K562 (cell line): ENCODE results near the gene WIPF1. TPM values are rescaled to one million over a fixed set of nuclear protein-coding genes. Genes with fewer than 3 reads are reported as not detected.
A peak's percentile ranks its signal among the peaks of the same experiment; 100 is the strongest.

Source experiments
- BMI1 ChIP-seq: fragments of 150-350 bp; IDR thresholded peaks from 2 replicates; pipeline ENCODE4 v1.6.1; 2014; ENCODE audit warnings: low read length
- BRD4 ChIP-seq: fragments of 200-600 bp; sonication (generic); IDR thresholded peaks from 2 replicates; pipeline ENCODE4 v1.6.1; 2017; ENCODE audit warnings: inconsistent platforms
- CEBPB ChIP-seq: fragments of 450-650 bp; IDR thresholded peaks from 2 replicates; pipeline ENCODE4 v1.6.1; 2016; ENCODE audit warnings: missing genetic modification characterization, missing compliant biosample characterization
- CHD4 ChIP-seq: fragments of 200-600 bp; sonication (generic); IDR thresholded peaks from 3 replicates; pipeline ENCODE4 v1.6.1; 2012; ENCODE audit warnings: low read depth, mild to moderate bottlenecking, mixed read lengths, low read length, inconsistent platforms; ENCODE audit not compliant: insufficient read depth, insufficient replicate concordance, poor library complexity, severe bottlenecking
- DPF2 ChIP-seq: fragments of 450-650 bp; IDR thresholded peaks from 2 replicates; pipeline ENCODE4 v1.6.1; 2016
- E2F8 ChIP-seq: fragments of 450-650 bp; IDR thresholded peaks from 2 replicates; pipeline ENCODE4 v1.7.1; 2018; ENCODE audit warnings: mild to moderate bottlenecking, low read depth; ENCODE audit not compliant: partially characterized antibody
- HIVEP1 ChIP-seq: fragments of 250-450 bp; sonication (Bioruptor Pico); IDR thresholded peaks from 2 replicates; pipeline ENCODE4 v1.4.0; 2020; ENCODE audit warnings: mild to moderate bottlenecking
- HMGXB4 ChIP-seq: sonication (generic); formaldehyde crosslinking; IDR thresholded peaks from 2 replicates; pipeline ENCODE4 v1.8.1; 2023; ENCODE audit warnings: mild to moderate bottlenecking, missing genetic modification reagents
- LCOR ChIP-seq: sonication (generic); formaldehyde crosslinking; IDR thresholded peaks from 2 replicates; pipeline ENCODE4 v1.8.0; 2022; ENCODE audit warnings: mild to moderate bottlenecking, missing genetic modification reagents
- NELFE ChIP-seq: IDR thresholded peaks from 2 replicates; pipeline ENCODE4 v1.6.1; 2011; ENCODE audit warnings: mild to moderate bottlenecking; ENCODE audit not compliant: insufficient read depth, insufficient read length
- PML ChIP-seq: IDR thresholded peaks from 2 replicates; pipeline ENCODE4 v1.6.1; 2012; ENCODE audit warnings: low read length, inconsistent platforms
- POLR2H ChIP-seq: IDR thresholded peaks from 2 replicates; pipeline ENCODE4 v1.6.1; 2016; ENCODE audit warnings: missing genetic modification characterization, low read depth, mild to moderate bottlenecking, control low read depth, missing compliant biosample characterization, moderate library complexity
- RB1 ChIP-seq: fragments of 450-650 bp; IDR thresholded peaks from 2 replicates; pipeline ENCODE4 v1.6.1; 2017; ENCODE audit warnings: low read depth, mild to moderate bottlenecking
- SIN3A ChIP-seq, 2 experiments: fragments of 150-350 bp in 1 of 2; IDR thresholded peaks; 2 replicates each; pipeline ENCODE4 v1.6.1; 2011 to 2016; ENCODE audit warnings: borderline replicate concordance in 2 of 2, low read depth in 2 of 2, low read length in 2 of 2, mild to moderate bottlenecking in 2 of 2, moderate library complexity in 2 of 2; ENCODE audit not compliant: control insufficient read depth in 1 of 2
- ZBTB26 ChIP-seq: fragments of 450-650 bp; formaldehyde crosslinking; IDR thresholded peaks from 2 replicates; pipeline ENCODE4 v1.4.0; 2022; ENCODE audit warnings: missing genetic modification characterization
- ZNF124 ChIP-seq: sonication (generic); formaldehyde crosslinking; IDR thresholded peaks from 2 replicates; pipeline ENCODE4 v1.8.1; 2022; ENCODE audit warnings: missing genetic modification reagents
- polyA plus RNA-seq, 8 experiments: library from polyadenylated mRNA; depleted of rRNA in 4 of 8; stranded (reverse) in 5 of 8; unstranded in 3 of 8; fragments of >200 nt; fragmentation: Nextera tagmentation in 2 of 8; fragmentation: Illumina TruSeq in 1 of 8; extraction: Ambion mirVana in 2 of 8; extraction: Trizol in 1 of 8; gene quantifications; 2 replicates each; pipeline versions ENCODE4 v1.2.1 to v1.2.3, GENCODE V29; 2011 to 2014; ENCODE audit warnings: inconsistent platforms in 1 of 8, missing spikeins in 1 of 8
- total RNA-seq, 7 experiments: library from RNA; depleted of rRNA in 6 of 7; stranded (reverse); fragments of >200 nt in 6 of 7; fragmentation: Illumina TruSeq in 2 of 7; extraction: Trizol in 2 of 7; gene quantifications; 2 replicates each; pipeline versions ENCODE4 v1.2.1 to v1.2.3, GENCODE V29; 2011 to 2021; ENCODE audit warnings: low replicate concordance in 1 of 7
- TF ChIP-seq, protein P1 (sequence below), 2 experiments: fragments of 450-650 bp; IDR thresholded peaks; 2 replicates each; pipeline ENCODE4 v1.6.1; 2016
- TF ChIP-seq, protein P2 (sequence below): fragments of 250-450 bp; sonication (Bioruptor Pico); IDR thresholded peaks from 2 replicates; pipeline ENCODE4 v1.4.0; 2020; ENCODE audit warnings: mild to moderate bottlenecking, moderate library complexity, borderline replicate concordance

Gene WIPF1
- total and polyA plus RNA-seq, 9 of the 15 experiments (the other 6 are each of a cell fraction or from before 2014, with no cell fraction given) = 0.54 to 4.9 (median 2.4) TPM

- TF ChIP-seq, protein P1, sequence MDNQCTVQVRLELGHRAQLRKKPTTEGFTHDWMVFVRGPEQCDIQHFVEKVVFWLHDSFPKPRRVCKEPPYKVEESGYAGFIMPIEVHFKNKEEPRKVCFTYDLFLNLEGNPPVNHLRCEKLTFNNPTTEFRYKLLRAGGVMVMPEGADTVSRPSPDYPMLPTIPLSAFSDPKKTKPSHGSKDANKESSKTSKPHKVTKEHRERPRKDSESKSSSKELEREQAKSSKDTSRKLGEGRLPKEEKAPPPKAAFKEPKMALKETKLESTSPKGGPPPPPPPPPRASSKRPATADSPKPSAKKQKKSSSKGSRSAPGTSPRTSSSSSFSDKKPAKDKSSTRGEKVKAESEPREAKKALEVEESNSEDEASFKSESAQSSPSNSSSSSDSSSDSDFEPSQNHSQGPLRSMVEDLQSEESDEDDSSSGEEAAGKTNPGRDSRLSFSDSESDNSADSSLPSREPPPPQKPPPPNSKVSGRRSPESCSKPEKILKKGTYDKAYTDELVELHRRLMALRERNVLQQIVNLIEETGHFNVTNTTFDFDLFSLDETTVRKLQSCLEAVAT (IDR thresholded peaks at IDR 0.05) = no peak
- TF ChIP-seq CHD4 = no peak
- no peak for TF ChIP-seq HMGXB4 (CRISPR knock-in tag)
- no peak for TF ChIP-seq E2F8
- TF ChIP-seq, protein P2, sequence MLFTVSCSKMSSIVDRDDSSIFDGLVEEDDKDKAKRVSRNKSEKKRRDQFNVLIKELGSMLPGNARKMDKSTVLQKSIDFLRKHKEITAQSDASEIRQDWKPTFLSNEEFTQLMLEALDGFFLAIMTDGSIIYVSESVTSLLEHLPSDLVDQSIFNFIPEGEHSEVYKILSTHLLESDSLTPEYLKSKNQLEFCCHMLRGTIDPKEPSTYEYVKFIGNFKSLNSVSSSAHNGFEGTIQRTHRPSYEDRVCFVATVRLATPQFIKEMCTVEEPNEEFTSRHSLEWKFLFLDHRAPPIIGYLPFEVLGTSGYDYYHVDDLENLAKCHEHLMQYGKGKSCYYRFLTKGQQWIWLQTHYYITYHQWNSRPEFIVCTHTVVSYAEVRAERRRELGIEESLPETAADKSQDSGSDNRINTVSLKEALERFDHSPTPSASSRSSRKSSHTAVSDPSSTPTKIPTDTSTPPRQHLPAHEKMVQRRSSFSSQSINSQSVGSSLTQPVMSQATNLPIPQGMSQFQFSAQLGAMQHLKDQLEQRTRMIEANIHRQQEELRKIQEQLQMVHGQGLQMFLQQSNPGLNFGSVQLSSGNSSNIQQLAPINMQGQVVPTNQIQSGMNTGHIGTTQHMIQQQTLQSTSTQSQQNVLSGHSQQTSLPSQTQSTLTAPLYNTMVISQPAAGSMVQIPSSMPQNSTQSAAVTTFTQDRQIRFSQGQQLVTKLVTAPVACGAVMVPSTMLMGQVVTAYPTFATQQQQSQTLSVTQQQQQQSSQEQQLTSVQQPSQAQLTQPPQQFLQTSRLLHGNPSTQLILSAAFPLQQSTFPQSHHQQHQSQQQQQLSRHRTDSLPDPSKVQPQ (CRISPR knock-in tag) = no peak
- TF ChIP-seq POLR2H (tag) = 0 out of 2 replicates have a peak, but pooled peaks have one; percentile 25
- TF ChIP-seq ZBTB26 (CRISPR knock-in tag) = no peak
- TF ChIP-seq RB1 = no peak
- no peak for TF ChIP-seq ZNF124 (CRISPR knock-in tag)
- no peak for TF ChIP-seq SIN3A (IDR thresholded peaks at IDR 0.05; ENCODE audit: borderline replicate concordance in 2 of 2, control insufficient read depth in 1 of 2, low read depth in 2 of 2, low read length in 2 of 2)
- no peak for TF ChIP-seq DPF2
- TF ChIP-seq LCOR (CRISPR knock-in tag) = no peak
- no peak for TF ChIP-seq PML
- no peak for TF ChIP-seq CEBPB (tag)
- no peak for TF ChIP-seq HIVEP1 (CRISPR knock-in tag)
- TF ChIP-seq NELFE = no peak
- TF ChIP-seq BRD4 = peak; percentile 75; the same call in 1 of the 2 replicates
- TF ChIP-seq BMI1 = no peak
These were observed at the start of gene WIPF1 (continued) for GRCh38 chr2:174597345-174598047.
